Dendritic cell treated with granulocyte-macrophage colony-stimulating factor and Interleukin-4, amounts not matched to agents 40 ng/mL and 50 ng/mL, for 4 days (primary cell): ENCODE measurements around the gene CLEC18B.
"Not testable (repeated sequence)": the region's sequence is repeated elsewhere in the genome, so short reads cannot be mapped to it uniquely, and the experiment has no call there.

Experiments used
- H3K27ac Mint-ChIP-seq: one replicate; pipeline ENCODE4 v1.8.0; 2022; ENCODE audit warnings: mild to moderate bottlenecking, mixed read lengths
- H3K27me3 Mint-ChIP-seq: one replicate; pipeline ENCODE4 v1.8.0; 2022; ENCODE audit warnings: mild to moderate bottlenecking, mixed read lengths
- H3K36me3 Mint-ChIP-seq: one replicate; pipeline ENCODE4 v1.8.0; 2022; ENCODE audit warnings: low read depth, mixed read lengths
- H3K4me1 Mint-ChIP-seq: one replicate; pipeline ENCODE4 v1.8.0; 2022; ENCODE audit warnings: low read depth, mixed read lengths
- H3K4me3 Mint-ChIP-seq: one replicate; pipeline ENCODE4 v1.8.0; 2022; ENCODE audit warnings: mild to moderate bottlenecking, moderate library complexity, mixed read lengths
- H3K9me3 Mint-ChIP-seq: one replicate; pipeline ENCODE4 v1.8.0; 2022; ENCODE audit warnings: mixed read lengths
- intact Hi-C: fragments of 100-400 bp; cut with micrococcal nuclease; formaldehyde crosslinking; loops from one replicate; pipeline ENCODE4 v1.15.0; 2022

CLEC18B gene

GRCh38 chr16:74420612-74421481 is at the start of gene CLEC18B:
Gene CLEC18B (minus strand): TSS chr16:74421478. CDS start chr16:74421270, 208 bp downstream.
- H3K27me3 Mint-ChIP-seq, H3K27ac Mint-ChIP-seq, H3K9me3 Mint-ChIP-seq, H3K4me3 Mint-ChIP-seq, intact Hi-C loops, H3K36me3 Mint-ChIP-seq, H3K4me1 Mint-ChIP-seq: not testable (repeated sequence)

GRCh38 chr16:74469946-74470478 is 48.7 kb upstream of the CLEC18B start:
- no peaks in the 10 kb centered on the region for H3K27me3 Mint-ChIP-seq
- H3K36me3 Mint-ChIP-seq = peaks cover 98% of the 10 kb centered on the region
- intact Hi-C loops = no loop called here
- H3K4me3 Mint-ChIP-seq = no peak overlapping the region
- no peaks in the 10 kb centered on the region for H3K4me1 Mint-ChIP-seq
- H3K27ac Mint-ChIP-seq = no peak overlapping the region
- no peaks in the 10 kb centered on the region for H3K9me3 Mint-ChIP-seq

DNA sequence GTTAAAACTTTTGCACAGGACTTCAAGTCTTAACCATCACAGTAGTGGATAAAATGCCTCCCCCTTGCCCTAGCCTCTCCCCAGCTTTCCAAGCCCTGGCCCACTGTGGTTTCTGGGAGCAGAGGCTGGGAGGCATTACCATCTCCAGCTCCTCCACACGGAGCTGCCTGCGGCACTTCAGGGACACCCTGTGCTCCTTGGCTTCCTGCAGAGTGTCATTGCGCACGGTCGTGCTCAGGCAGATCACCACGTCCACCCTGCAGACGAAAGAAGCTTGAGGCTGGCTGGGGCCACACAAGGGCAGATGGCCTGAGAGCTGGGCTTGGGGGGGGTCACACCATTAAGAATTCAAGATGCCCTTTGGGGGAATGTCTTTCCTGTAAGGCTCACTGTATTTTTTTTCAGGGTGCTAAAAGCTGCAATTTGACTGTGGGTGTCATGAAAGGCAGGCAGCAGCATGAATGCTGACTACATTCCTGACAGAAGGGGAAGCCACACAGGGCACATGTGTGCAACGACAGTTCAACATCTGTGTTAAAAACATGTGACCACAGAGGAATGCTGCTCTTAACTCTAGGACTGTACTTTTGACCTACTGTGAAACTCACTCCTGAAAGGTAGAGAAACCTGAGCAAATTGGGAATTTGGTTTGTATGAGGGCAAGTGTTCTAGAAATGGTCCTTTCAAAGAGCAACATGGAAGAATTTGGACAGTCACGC is 47.7 kb upstream of the CLEC18B start:
- no peaks in the 10 kb centered on the region for H3K4me1 Mint-ChIP-seq
- H3K27ac Mint-ChIP-seq = no peak overlapping the region
- no peaks in the 10 kb centered on the region for H3K9me3 Mint-ChIP-seq

DNA sequence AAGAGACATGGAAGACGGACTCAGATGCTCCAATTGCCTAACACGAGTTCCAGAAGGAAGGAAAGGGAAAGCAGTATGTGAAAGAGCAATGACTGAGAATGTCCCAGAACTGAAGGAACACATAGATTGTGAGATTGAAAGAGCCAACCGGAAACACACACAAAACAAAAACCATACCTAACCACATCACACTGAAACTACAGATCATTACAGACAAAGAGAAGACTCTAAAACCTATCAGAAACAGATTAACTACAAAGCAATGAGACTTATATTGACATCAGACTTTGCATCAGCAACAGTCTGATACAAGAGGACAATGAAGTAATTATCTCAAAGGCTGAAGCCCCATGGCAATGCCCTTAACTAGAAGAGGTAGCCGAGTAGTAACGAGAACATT is 45.6 kb upstream of the CLEC18B start:
- no peak overlapping the region for H3K27ac Mint-ChIP-seq
- no peak overlapping the region for H3K4me3 Mint-ChIP-seq
- intact Hi-C loops = no loop called here
- H3K4me1 Mint-ChIP-seq = no peaks in the 10 kb centered on the region
- peaks cover 100% of the 10 kb centered on the region for H3K36me3 Mint-ChIP-seq
- no peaks in the 10 kb centered on the region for H3K9me3 Mint-ChIP-seq
- H3K27me3 Mint-ChIP-seq = no peaks in the 10 kb centered on the region

More for the DNA sequence above, 47.7 kb upstream of the CLEC18B start:
- intact Hi-C loops = no loop called here
- Mint-ChIP-seq H3K27me3 (no peaks in the 10 kb centered on the region), H3K36me3 (peaks cover 98% of the 10 kb centered on the region), H3K4me3 (no peak overlapping the region)

- Mint-ChIP-seq H3K27ac (no peak overlapping the region), H3K4me3 (no peak overlapping the region), H3K27me3 (no peaks in the 10 kb centered on the region), H3K9me3 (no peaks in the 10 kb centered on the region), H3K36me3 (peaks cover 100% of the 10 kb centered on the region), H3K4me1 (no peaks in the 10 kb centered on the region)
- intact Hi-C loops = no loop called here
These were observed 44.8 kb upstream of the CLEC18B start for GRCh38 chr16:74465851-74466685.

- Mint-ChIP-seq H3K27me3 (no peaks in the 10 kb centered on the region), H3K4me3 (no peak overlapping the region), H3K9me3 (no peaks in the 10 kb centered on the region), H3K36me3 (peaks cover 100% of the 10 kb centered on the region), H3K27ac (no peak overlapping the region), H3K4me1 (no peaks in the 10 kb centered on the region)
- intact Hi-C loops = no loop called here
These were observed 44.0 kb upstream of the CLEC18B start for GRCh38 chr16:74465281-74465680.

- intact Hi-C loops = no loop called here
- Mint-ChIP-seq H3K4me1 (no peaks in the 10 kb centered on the region), H3K4me3 (no peak overlapping the region), H3K36me3 (peaks cover 100% of the 10 kb centered on the region), H3K9me3 (no peaks in the 10 kb centered on the region), H3K27ac (no peak overlapping the region), H3K27me3 (no peaks in the 10 kb centered on the region)
These were observed 42.6 kb upstream of the CLEC18B start for GRCh38 chr16:74463888-74464287.

GRCh38 chr16:74462361-74462760 is 41.1 kb upstream of the CLEC18B start:
- H3K27ac Mint-ChIP-seq = no peak overlapping the region
- no peak overlapping the region for H3K4me3 Mint-ChIP-seq
- peaks cover 6% of the 10 kb centered on the region for H3K4me1 Mint-ChIP-seq
- H3K27me3 Mint-ChIP-seq = no peaks in the 10 kb centered on the region
- intact Hi-C loops = no loop called here
- no peaks in the 10 kb centered on the region for H3K9me3 Mint-ChIP-seq
- peaks cover 97% of the 10 kb centered on the region for H3K36me3 Mint-ChIP-seq

DNA sequence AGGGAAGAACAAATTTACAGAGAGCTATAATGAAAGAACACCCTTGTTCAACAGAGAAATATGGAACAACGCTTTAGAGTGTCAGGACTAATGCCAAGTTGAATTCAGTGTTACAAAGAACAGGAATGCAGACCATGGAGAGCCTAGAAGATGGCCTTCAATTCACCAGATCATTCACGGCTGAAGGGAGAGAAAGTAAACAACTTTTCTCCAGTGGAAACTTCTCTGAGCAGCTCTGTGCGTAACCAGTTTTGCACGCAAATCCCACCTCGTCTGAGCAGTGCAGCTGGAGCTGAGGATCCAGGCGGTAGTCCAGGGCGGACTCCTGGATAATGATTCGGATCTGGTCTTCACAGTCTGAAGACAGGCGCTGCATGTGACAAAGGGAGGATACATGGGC is 40.5 kb upstream of the CLEC18B start:
- peaks cover 7% of the 10 kb centered on the region for H3K4me1 Mint-ChIP-seq
- no peak overlapping the region for H3K4me3 Mint-ChIP-seq
- peaks cover 97% of the 10 kb centered on the region for H3K36me3 Mint-ChIP-seq
- no peak overlapping the region for H3K27ac Mint-ChIP-seq
- intact Hi-C loops = no loop called here
- H3K9me3 Mint-ChIP-seq = no peaks in the 10 kb centered on the region
- H3K27me3 Mint-ChIP-seq = no peaks in the 10 kb centered on the region

DNA sequence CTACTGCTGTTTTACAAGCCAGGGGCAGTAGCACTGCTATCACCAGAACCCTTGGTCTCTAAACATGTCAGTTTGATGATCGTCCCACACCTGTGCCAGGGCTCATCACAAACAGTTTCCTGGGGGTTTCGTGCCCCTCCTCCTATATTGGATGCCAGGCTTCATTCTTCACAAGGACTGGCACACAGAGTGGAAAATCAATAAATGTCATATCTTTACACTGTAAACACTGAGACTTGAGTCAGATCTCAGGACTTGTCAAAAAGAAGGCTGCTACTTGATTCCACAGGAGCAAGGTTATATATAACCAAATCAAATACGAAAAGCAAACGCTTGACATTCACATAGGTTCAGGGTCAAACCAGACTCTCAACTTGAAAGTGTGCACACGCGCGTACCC is 39.3 kb upstream of the CLEC18B start:
- Mint-ChIP-seq H3K36me3 (peaks cover 97% of the 10 kb centered on the region), H3K9me3 (no peaks in the 10 kb centered on the region), H3K4me1 (peaks cover 7% of the 10 kb centered on the region), H3K4me3 (no peak overlapping the region), H3K27ac (no peak overlapping the region), H3K27me3 (no peaks in the 10 kb centered on the region)
- intact Hi-C loops = no loop called here

GRCh38 chr16:74456290-74456625 is 35.0 kb upstream of the CLEC18B start:
- no peak overlapping the region for H3K27ac Mint-ChIP-seq

DNA sequence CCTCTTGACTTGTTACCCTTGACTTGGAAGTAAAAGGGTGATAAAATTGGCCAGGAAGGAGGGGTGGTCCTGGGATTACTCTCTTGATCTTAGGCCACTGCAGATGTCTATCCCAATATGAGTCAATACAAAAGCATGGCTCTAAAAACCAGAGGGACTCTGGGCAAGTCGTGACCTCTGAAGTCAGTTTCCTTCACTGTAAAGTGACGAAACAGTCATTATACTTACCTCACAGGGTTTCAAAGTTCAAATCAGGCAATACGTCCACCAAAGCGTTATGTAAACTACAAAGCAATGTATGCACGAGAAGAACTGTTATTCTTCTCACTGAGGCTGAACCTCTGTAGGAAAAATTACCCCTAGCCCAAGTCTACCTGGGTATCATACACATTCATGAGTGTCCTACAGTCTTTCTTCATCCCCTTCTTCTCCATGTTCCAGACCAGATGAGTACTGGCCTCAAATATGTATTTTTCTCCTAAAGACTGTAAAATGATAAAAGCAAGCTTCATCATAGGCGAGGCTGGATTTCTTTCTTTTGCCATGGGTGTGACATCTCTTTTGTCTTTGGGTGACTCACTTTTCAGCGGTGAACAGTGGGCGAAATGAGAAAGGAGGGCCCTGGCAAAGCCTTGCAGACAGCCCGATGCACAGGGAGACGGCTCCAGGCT is 34.5 kb upstream of the CLEC18B start:
- peaks cover 23% of the 10 kb centered on the region for H3K4me1 Mint-ChIP-seq
- no peaks in the 10 kb centered on the region for H3K9me3 Mint-ChIP-seq
- H3K4me3 Mint-ChIP-seq = no peak overlapping the region
- H3K27ac Mint-ChIP-seq = no peak overlapping the region
- H3K36me3 Mint-ChIP-seq = peaks cover 95% of the 10 kb centered on the region
- intact Hi-C loops = no loop called here
- no peaks in the 10 kb centered on the region for H3K27me3 Mint-ChIP-seq

More at GRCh38 chr16:74456290-74456625, 35.0 kb upstream of the CLEC18B start:
- intact Hi-C loops = no loop called here
- Mint-ChIP-seq H3K36me3 (peaks cover 95% of the 10 kb centered on the region), H3K9me3 (no peaks in the 10 kb centered on the region), H3K27me3 (no peaks in the 10 kb centered on the region), H3K4me1 (peaks cover 18% of the 10 kb centered on the region), H3K4me3 (no peak overlapping the region)

- no peak overlapping the region for H3K27ac Mint-ChIP-seq
- no peaks in the 10 kb centered on the region for H3K9me3 Mint-ChIP-seq
- no peaks in the 10 kb centered on the region for H3K27me3 Mint-ChIP-seq
- H3K4me1 Mint-ChIP-seq = peaks cover 26% of the 10 kb centered on the region
- H3K4me3 Mint-ChIP-seq = no peak overlapping the region
- H3K36me3 Mint-ChIP-seq = peaks cover 95% of the 10 kb centered on the region
- intact Hi-C loops = no loop called here
These were observed 33.9 kb upstream of the CLEC18B start for GRCh38 chr16:74455213-74455612.
